HCT116 (cell line): ENCODE results near the gene ENHO. TPM values are rescaled to one million over a fixed set of nuclear protein-coding genes. Genes with fewer than 3 reads are reported as not detected.

ENCODE experiments used
- CBX3 ChIP-seq: IDR thresholded peaks from 2 replicates; pipeline ENCODE4 v1.6.1; 2012; ENCODE audit warnings: low read depth
- EZH2 ChIP-seq: fragments of 200-600 bp; sonication (generic); IDR thresholded peaks from 2 replicates; pipeline ENCODE4 v1.6.1; 2017; ENCODE audit warnings: antibody characterized with exemption, mixed run types
- POLR2AphosphoS5 ChIP-seq: IDR thresholded peaks from 2 replicates; pipeline ENCODE4 v1.6.1; 2011; ENCODE audit warnings: mild to moderate bottlenecking, low read depth, low read length, moderate library complexity
- ZNF274 ChIP-seq: fragments of 200-500 bp; sonication (Bioruptor generic); IDR thresholded peaks from 2 replicates; pipeline ENCODE4 v1.6.1; 2014; ENCODE audit warnings: mild to moderate bottlenecking, low read depth, low read length, inconsistent platforms
- total RNA-seq: library from RNA; stranded (reverse); gene quantifications from one replicate; pipeline ENCODE4 v1.2.1, GENCODE V29; 2021; ENCODE audit not compliant: unreplicated experiment
- TF ChIP-seq, protein P1 (sequence below): IDR thresholded peaks from 2 replicates; pipeline ENCODE4 v1.6.1; 2012; ENCODE audit warnings: low read depth
- TF ChIP-seq, protein P2 (sequence below): IDR thresholded peaks from 2 replicates; pipeline ENCODE4 v1.6.1; 2011; ENCODE audit warnings: mild to moderate bottlenecking, low read length, moderate library complexity; ENCODE audit not compliant: insufficient replicate concordance; ENCODE audit errors: extremely low read depth
- TF ChIP-seq, protein P3 (sequence below): IDR thresholded peaks from 2 replicates; pipeline ENCODE4 v1.6.1; 2012
- TF ChIP-seq, protein P4 (sequence below), 3 experiments: fragments of 200-600 bp in 1 of 3; sonication (generic) in 1 of 3; IDR thresholded peaks in 2 of 3; conservative IDR thresholded peaks in 1 of 3; 2 replicates each; pipeline ENCODE4 v1.5.1; 2012 to 2017; ENCODE audit warnings: low read depth in 2 of 3, low read length in 2 of 3, antibody characterized with exemption in 1 of 3, borderline replicate concordance in 1 of 3, control low read depth in 1 of 3, mild to moderate bottlenecking in 1 of 3, mixed read lengths in 1 of 3, mixed run types in 1 of 3, moderate library complexity in 1 of 3; ENCODE audit not compliant: insufficient read depth in 1 of 3

Gene ENHO
- total RNA-seq, 1 experiment from 2014 or later, result 6.1 TPM

DNA sequence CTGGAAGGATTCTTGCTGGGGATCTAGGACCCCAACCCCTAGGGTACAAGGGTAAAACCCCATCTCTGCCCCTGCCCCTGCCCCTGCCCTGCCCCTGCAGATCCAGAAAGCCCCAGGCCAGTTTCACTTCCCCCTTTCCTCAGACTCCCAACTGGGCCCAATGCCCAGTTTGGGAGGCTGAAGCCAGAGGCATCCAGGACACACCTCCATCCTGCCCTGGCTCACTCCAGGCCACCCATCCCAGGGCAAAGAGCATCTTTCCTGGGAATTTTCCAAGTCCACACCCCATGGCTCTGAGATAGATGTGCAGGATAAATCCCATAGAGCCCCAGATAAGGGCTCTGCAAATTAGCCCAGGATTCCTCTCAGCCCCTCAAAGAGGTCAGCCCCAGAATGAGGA is 49.3 kb upstream of the ENHO start (continued):
- TF ChIP-seq, protein P1, sequence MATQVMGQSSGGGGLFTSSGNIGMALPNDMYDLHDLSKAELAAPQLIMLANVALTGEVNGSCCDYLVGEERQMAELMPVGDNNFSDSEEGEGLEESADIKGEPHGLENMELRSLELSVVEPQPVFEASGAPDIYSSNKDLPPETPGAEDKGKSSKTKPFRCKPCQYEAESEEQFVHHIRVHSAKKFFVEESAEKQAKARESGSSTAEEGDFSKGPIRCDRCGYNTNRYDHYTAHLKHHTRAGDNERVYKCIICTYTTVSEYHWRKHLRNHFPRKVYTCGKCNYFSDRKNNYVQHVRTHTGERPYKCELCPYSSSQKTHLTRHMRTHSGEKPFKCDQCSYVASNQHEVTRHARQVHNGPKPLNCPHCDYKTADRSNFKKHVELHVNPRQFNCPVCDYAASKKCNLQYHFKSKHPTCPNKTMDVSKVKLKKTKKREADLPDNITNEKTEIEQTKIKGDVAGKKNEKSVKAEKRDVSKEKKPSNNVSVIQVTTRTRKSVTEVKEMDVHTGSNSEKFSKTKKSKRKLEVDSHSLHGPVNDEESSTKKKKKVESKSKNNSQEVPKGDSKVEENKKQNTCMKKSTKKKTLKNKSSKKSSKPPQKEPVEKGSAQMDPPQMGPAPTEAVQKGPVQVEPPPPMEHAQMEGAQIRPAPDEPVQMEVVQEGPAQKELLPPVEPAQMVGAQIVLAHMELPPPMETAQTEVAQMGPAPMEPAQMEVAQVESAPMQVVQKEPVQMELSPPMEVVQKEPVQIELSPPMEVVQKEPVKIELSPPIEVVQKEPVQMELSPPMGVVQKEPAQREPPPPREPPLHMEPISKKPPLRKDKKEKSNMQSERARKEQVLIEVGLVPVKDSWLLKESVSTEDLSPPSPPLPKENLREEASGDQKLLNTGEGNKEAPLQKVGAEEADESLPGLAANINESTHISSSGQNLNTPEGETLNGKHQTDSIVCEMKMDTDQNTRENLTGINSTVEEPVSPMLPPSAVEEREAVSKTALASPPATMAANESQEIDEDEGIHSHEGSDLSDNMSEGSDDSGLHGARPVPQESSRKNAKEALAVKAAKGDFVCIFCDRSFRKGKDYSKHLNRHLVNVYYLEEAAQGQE, result no peak
- TF ChIP-seq ZNF274 (no peak), CBX3 (no peak), EZH2 (no peak), POLR2AphosphoS5 (no peak)
- TF ChIP-seq, protein P2, sequence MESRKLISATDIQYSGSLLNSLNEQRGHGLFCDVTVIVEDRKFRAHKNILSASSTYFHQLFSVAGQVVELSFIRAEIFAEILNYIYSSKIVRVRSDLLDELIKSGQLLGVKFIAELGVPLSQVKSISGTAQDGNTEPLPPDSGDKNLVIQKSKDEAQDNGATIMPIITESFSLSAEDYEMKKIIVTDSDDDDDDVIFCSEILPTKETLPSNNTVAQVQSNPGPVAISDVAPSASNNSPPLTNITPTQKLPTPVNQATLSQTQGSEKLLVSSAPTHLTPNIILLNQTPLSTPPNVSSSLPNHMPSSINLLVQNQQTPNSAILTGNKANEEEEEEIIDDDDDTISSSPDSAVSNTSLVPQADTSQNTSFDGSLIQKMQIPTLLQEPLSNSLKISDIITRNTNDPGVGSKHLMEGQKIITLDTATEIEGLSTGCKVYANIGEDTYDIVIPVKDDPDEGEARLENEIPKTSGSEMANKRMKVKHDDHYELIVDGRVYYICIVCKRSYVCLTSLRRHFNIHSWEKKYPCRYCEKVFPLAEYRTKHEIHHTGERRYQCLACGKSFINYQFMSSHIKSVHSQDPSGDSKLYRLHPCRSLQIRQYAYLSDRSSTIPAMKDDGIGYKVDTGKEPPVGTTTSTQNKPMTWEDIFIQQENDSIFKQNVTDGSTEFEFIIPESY, result no peak
- TF ChIP-seq, protein P3, sequence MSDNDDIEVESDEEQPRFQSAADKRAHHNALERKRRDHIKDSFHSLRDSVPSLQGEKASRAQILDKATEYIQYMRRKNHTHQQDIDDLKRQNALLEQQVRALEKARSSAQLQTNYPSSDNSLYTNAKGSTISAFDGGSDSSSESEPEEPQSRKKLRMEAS, result no peak
- TF ChIP-seq, protein P4, sequence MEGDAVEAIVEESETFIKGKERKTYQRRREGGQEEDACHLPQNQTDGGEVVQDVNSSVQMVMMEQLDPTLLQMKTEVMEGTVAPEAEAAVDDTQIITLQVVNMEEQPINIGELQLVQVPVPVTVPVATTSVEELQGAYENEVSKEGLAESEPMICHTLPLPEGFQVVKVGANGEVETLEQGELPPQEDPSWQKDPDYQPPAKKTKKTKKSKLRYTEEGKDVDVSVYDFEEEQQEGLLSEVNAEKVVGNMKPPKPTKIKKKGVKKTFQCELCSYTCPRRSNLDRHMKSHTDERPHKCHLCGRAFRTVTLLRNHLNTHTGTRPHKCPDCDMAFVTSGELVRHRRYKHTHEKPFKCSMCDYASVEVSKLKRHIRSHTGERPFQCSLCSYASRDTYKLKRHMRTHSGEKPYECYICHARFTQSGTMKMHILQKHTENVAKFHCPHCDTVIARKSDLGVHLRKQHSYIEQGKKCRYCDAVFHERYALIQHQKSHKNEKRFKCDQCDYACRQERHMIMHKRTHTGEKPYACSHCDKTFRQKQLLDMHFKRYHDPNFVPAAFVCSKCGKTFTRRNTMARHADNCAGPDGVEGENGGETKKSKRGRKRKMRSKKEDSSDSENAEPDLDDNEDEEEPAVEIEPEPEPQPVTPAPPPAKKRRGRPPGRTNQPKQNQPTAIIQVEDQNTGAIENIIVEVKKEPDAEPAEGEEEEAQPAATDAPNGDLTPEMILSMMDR (IDR thresholded peaks at IDR 0.05 in 2 of 3, conservative IDR thresholded peaks at IDR 0.05 in 1 of 3; ENCODE audit: borderline replicate concordance in 1 of 3, insufficient read depth in 1 of 3, low read depth in 2 of 3, low read length in 2 of 3), result no peak
- TF ChIP-seq, all 23 proteins: peak for 0
